SW480 (cell line): ENCODE measurements around the gene NEK3.
"Not testable (repeated sequence)": the region's sequence is repeated elsewhere in the genome, so short reads cannot be mapped to it uniquely, and the experiment has no call there.

Experiments
- DNase-seq: peaks from one replicate; pipeline ENCODE4 v3.0.0-alpha.2; 2016; ENCODE audit warnings: low spot score

Gene NEK3

DNA sequence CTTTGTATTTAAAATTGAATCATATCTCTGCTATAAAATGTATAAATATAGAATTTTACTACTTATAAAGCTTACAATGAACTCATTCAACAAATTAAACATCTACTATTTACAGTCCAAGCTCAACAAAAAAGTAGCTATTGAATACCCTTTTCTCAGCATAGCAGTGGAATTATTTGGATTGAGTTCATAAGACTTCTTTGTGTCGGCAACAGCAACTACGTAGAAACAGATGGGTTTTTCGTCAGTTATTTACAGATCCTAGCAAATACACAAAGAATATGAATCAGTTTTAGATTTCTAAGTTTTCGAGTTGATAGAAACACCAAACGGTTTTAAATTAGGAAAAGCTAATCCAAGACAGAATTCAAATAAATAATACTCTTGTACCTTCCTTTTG, 10.4 kb upstream of the NEK3 start:
- DNase-seq = no peak

DNA sequence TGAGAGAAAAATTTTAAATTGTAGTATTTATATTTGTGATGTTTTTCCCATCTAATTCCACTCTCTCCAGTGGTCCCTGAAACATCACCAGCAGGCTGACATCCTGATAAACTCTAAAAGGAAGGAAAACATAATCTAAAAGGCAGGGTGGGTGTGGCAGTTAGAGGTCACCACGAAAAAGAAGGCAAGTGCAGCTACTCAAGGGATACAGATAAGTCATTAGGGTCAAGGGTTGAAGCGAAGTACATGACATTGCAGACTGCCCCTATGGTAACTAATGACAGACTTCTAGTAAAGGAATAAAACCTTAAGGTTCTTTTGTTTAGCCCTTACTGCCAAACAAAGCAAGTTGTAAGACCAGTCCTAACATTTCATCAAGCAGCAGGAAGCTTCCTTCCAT, 6.0 kb upstream of the NEK3 start:
- no peak for DNase-seq

DNA sequence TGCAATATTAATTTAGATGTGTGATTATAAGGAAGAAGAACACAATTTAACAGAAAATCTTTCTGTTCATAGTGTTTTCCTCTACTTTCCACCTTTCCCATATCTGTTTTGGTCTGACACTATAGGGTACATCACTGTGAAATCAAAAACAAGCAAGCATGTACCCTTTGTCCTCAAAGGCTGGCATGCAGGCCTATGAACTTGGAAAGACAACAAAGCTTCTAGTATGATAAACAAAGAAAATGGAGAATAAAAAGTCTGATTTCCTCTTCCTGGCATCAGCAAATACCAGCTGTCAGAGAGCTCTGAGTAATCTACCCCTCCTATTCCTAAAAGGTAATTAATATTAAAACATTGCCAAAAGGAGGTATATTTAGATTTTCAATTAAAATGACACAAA, 5.6 kb upstream of the NEK3 start:
- no peak for DNase-seq

DNA sequence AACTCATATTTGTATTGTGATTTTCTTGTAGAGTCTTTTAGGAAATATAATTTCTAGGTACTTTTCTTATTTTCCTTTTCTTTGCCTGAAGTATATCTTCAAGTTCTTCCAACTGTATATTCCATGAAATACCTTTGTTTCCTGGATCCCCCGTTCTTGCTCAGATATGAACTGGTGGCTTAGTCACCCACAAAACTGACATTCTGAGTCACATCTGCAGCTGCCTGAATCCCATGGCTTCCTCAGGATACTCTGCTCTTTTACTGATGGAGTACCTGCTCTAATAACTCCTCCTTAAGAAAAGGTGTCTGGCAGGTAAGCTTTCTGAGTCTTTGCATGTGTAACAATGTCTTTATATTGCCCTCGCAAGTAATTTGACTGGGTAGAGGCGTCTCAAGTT, 4.5 kb upstream of the NEK3 start:
- DNase-seq = not testable (repeated sequence)

DNA sequence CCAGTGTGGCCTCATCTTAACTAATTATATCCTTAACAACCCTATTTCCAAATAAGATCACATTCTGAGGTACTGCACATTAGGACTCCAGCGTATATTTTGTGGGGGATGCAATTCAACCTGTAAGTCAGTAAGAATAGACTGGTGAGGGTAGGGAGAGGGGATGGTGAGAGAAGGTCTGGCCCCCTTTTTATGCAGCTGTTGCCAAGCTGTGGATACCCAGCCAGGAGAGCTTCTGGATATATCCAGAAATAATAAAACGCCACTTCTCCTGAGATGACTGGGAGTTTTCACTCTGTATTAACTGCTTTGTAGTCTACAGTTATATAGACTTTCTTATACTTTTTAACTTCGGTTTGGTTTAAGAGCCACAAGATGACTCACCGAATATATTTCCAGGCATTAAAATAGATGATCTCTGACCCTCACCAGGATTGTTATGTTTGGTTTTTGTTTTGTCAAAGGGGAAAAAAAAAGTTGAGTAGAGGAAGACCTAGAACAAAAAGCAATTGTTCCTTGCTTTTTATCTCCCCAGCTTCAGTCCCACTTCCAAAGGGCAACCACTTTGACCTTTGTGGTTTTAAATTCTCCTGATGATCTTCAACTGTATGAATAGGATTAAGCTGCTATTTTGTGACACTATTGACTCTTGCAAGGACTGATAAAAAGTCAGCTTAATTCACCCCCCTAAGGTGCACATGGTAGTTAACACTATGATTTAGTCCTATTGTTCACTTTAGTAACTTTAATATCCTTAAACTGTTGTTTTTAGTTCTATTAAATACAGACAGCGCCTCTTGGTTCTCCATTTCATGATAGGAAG, 3.1 kb upstream of the NEK3 start:
- DNase-seq = peak; percentile 96

DNA sequence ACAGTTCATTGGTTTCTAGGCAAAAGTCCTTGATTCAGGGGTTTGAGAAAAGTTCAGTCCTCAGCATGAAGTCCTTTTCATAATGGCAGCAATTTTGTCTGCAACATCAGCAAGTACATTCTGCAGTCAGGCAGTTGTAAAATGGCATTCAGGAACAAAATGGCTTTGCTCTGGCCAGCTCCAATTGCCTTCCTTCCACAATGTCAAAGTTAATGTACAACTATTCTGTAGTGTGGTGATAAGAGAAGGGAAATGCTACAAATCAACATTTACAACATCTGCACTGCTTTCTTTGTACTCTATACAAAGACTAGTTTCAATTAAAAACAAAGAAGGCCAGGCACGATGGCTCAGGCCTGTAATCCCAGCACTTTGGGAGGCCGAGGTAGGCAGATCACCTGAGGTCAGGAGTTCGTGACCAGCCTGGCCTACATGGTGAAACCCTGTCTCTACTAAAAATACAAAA, 1.8 kb upstream of the NEK3 start:
- DNase-seq = no peak

DNA sequence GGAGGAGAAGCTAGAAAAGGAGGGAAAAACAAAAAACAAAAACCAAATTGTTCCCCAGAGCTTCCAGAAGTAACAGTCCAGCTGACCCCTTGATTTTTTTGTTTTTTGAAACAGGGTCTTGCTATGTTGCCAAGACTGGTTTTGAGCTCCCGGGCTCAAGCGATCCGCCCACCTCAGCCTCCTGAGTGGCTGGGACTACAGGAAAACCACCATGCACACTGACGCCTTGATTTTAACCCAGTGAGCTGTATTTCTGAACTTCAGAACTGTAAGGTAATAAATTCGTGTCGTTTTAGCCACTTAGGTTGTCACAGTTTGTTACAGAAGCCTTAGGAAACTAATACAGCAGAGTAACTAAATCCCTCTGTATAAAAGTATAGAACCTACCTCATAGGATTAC, 1.1 kb upstream of the NEK3 start:
- DNase-seq = no peak

DNA sequence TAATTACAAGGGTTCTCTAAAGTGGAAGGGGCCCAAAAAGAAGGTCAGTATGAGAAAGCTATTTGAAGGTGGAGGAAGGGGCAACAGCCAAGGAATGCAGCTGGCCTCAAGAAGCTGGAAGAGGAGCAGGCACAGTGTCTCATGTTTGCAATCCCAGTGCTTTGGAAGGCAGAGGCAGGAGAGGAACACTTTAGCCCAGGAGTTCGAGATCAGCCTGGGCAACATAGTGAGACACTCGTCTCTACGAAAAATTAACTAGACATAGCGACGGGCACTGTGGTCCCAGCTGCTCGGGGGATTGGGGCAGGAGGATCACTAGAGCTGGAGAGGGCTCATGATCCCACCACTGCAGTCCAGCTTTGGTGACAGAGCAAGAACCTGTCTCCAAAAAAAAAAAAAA, 656 bp upstream of the NEK3 start:
- no peak for DNase-seq

DNA sequence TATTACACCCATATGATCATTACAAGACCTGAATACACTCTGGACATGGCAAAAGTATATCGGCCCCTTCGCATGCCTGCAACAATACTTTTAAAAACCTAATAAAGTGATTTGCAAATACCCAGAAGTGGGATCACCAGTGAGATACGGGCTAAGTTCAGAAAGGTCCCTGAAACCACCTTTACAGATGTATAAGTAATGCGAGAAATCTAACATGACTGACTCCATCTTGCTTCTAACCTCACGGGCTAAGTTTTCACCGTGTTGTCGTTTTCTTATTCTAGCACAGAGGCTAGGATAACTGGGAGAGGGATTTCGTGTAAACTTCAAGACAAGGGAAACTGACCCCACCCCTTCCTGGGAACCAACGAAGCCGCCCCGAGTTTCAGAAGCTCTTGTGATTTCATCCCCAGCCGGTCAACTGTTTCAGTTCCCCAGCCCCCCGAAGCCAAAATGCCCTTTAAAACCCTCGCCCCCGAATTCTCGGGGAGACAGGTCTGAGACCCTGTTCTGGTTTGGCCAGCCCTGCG, 703 bp downstream of the NEK3 start:
- DNase-seq = peak; percentile 24

DNA sequence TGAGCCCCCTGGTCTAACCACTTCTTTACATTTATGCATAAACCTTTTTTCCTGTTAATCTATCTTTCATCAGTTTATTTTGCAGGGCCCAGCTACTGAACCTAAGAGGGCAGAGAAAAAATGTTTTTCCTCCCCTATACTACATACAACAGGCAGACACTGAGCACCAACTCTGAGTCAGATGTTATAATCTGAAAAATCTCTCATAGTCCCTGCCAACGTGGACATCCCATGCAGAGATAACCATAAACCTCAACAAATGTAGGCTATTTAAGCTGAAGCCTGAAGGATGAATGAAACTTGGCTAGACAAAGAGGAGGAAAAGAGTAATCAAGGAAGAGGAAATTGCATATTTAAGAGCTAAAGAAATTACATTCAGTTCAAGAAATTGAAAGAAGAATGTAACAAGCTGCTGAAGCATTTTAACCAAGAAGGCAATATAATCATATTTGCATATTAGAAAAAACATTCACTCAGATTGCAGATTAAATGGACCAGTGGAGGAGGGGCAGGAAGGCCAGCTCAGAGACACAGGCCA, 2.6 kb downstream of the NEK3 start:
- DNase-seq = no peak

DNA sequence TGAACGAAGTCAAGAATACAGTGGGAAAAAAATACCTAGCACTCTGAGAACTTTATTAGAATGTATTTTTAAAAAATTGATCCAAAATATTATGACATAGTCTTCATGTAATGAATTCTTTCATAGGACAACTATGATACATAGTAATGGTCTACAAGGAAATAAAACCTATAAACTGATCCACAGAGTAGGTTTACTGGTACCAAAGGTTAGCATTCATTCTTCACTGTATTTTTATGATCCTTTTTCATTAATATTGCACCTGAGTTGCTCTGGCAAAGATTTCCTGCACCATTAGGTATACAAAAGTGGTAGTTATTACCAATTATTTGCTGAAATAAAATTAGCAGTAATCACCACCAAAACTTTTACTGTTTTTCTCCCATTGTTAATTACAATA, 4.2 kb downstream of the NEK3 start:
- DNase-seq = no peak

DNA sequence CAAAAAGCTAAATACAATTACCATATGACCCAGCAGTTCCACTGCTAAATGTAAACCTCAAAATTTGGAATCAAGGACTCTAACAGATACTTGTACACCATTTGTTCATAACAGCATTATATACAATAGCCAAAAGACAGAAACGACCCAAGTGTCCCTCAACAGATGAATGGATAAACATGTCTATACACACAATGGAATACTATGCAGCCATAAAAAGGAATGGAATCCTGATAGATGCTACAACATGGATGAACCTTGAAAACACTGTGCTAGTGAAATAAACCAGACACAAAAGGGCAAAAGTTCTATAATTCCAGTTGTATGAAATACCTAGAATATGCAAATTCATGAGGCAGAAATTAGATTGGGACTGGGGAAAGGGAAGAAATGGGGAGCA, 12.2 kb downstream of the NEK3 start:
- DNase-seq = no peak

DNA sequence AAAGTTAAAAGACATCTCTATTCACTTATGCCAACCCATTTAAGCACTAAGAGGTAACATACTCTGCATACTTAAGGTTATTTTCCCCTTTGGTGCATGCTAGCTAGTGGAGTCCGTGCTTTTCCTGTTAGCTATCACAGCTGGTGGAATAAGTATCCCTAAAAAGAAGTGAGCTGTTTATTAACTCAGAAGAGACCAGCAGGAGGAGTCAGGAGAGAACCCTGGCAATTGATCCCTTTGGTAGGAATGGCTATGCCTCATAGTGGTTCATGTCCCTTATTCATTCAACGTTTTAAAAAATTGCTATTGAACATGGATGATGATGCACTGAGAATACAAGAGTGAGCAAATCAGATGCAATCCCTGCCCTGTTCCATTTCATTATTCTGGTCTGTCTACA, 18.1 kb downstream of the NEK3 start:
- DNase-seq = no peak

DNA sequence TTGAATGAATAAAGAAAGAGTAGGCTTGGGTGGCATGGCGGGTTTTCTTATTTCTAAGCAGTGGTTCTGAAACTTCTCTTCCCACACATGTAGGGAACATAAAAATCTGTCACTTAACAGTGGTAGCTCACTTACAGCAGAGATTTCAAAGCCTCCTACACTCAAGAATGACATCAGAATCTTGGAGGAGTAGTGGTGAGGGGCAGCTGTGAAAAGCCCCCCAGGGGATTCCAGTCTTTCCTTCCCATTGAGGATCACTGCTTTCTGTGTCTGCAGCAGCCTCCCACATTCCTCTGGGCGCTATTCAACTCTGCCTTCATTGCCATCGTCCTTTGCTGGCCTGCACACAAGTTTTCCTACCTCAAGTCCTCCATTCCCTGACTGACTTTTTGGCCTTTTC, 21.9 kb downstream of the NEK3 start:
- DNase-seq = no peak

DNA sequence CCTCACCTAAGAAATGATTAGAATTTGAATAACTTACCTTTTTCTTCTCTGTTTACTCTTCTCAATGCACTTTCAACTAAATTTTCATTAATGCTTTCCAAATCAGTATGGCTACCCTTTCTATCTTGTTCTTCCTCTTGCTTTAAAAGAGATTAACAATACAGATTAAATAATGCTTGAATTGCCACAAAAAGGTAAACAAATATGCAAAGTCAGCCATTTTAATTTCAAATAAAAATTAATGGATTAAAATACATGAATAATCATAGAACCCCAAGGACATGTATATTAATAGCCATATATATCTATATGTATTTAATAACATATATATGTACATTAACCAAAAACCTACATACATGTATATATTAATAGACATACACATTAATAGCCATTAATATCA, 22.6 kb downstream of the NEK3 start:
- no peak for DNase-seq

DNA sequence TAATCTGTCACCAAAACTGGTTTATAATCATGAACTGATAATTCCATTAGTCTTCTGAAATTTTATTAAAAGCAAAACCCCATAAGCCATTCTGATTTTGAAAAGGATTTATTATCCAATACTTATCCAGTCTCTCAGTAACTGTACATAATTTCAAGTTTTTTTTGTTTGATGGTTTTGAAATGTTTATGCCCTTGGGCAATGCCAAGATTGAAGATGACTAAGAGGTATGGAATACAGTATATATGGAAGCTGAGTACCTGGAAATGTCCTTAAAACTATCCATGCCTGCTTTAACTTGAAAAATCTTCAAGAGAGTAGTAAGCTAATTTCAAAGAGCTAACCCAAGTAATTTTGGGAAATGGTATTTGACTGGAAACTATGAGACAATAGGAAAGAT, 28.8 kb downstream of the NEK3 start:
- DNase-seq = no peak

DNA sequence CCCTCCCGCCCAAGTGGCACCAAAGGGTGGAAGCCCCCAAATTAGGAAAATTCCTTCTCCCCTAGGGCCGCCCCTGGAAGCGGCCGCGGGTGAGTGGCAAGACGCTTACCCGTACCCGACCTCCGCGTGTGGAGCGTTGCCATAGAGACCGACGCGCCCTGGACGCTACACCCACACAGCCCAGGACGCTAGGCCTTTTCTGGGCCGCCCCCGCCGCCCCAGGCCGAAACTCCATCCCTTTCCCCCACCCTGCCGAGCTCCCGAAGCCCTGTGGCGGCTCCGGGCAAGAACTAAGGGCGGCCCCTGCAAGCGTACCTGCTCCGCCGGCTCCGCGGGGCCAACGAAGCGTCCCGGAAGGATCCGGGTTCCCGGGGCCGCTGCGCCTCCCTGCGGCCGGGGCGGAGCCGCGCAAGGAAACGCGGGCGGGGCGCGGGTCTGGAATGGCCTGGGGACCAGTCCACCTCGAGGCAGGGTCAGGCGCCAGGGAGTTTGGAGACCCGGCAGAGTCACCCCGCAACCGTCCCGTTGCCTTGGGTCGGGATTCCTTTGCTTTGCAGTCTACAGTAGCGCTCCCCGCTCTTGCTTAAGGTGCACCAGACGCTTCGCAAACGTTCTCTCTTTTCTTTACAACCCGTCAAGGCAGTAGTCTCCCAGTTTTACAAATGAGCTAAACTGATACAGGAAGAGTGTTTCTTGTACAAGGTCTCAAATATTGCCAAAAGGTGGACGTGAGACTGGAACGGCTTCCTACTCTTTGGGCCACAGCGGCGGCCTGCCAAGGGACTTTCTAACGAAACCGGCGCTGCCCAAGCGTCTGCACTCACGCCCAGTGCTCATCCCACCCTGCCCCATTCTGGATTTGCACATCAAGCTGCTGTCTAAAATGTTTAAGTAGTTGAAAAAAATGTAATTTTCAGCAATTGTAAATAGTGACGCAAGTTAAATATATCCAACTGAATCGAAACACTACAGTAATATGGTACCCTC, 30.4 kb downstream of the NEK3 start, which contains the start of gene NEK5:
TSS of gene NEK5 (minus strand) at position 360 of the 987 bp plus-strand sequence. CDS start 1,591 bp downstream, outside the sequence.
- peak; percentile 68 for DNase-seq

DNA sequence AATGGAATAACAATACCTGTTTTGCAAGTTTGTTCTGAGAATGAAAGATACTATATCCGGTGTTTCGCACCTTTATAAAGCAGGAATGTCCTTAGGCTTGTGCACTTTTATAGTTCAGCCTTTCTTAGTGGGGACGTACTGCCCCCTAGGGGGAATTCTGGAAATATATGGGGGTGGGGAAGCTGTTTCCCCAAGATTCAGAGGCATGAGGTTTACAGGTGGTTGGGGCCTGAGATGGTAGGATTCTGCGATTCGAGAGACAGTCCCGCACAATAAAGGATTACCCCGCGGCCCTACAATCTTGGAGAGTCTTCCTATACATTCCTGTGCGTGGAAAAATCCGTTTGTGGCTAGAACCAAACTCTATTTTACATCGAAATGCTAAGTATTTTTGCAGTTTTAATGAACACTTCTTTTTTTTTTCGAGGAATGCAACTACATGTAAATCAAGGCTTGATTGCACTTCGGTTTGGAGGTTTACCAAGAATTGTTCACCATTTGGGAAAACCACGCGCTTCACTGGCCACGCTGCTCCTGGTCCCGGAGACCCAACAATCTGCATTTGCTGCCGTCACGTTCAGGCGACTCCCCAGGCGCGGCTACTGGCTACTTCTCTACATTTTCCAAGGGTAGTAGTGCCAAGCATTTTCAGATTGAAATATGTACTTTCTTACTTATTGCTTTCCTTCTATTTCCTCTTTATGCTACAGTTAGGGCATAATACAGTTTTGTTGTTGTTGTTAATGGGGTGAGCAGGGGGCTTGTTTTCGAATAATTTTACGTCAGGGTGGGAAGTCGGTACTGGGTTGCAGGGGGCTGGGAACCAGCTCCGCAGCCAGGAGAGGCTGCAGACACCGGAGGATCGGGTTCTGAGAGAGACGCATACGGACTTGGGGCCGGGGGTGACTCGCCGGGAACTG, 31.4 kb downstream of the NEK3 start:
- peak; percentile 84 for DNase-seq

DNA sequence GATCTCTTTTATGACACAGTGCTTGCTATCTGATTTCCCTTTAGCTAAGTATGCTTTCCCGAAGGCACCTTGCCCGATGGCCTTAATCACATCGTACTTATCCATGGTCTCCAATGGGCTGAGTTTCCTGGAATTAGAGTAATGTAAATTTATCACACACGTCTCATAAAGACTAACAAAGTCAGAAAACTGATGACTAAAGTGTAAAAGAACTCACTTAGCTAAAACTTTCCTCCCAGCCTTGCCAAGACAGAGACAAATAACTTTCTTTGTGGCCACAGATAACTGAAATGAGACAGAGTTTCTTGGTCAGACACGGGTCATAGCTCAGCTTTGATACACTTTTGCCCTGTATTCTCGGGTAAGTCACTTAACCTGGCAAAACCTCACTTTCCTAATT, 32.0 kb downstream of the NEK3 start:
- DNase-seq = no peak

DNA sequence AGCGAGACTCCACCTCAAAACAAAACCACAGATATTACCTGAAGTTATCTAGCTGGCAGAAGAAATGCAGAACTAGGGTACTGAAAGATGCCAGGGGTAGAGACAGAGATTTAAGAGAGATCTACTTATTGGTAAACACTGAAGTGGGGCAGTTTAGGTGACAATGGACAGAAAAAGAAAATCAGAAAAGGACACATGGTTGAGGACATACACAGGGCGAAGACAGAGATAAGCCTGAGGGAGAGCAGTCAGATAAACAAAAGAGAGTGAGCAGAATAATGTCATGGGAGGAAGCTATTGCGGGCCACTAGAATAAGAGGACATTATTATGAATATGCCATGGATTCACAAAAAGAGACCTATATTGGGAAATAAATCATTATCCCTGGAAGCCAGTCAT, 33.9 kb downstream of the NEK3 start:
- DNase-seq = no peak

DNA sequence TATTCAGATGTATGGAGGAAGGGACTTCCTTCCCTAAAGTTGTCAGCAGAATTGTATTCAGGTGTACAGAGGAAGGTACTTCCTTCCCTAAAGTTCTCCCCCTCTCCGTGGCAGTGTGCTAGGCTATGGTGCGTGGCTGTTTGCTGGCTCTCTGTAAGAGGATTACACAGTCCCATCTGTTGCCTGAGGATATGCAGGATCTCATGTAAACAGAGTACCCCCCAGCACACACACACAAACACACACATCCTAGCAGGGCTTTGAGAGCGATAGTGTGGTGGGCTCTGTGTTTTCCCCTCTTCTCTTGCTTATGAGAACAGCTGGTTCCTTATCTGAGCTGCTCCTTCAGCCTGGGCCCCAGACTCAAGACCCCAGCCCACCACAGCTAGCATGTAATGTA, 40.8 kb downstream of the NEK3 start:
- DNase-seq = no peak
